Prostate gland (tissue), 2 donors: Measurements from ENCODE around the gene PIH1D1. TPM values are rescaled to one million over a fixed set of nuclear protein-coding genes. Genes with fewer than 3 reads are reported as not detected.

ENCODE experiments used
- DNase-seq: peaks from one replicate; pipeline ENCODE4 v3.0.0-alpha.2; 2019; ENCODE audit warnings: low spot score
- H3K27ac ChIP-seq, 2 donors: fragments of 200-600 bp; sonication (generic); 2 replicates each; pipeline ENCODE4 v1.5.1; 2017 to 2019
- H3K27me3 ChIP-seq: fragments of 200-600 bp; sonication (generic); replicated peaks from 2 replicates; pipeline ENCODE4 v1.5.1; 2019; ENCODE audit not compliant: insufficient read depth
- H3K36me3 ChIP-seq, 2 donors: fragments of 200-600 bp; sonication (generic); 1 replicate in 1 of 2; 2 replicates in 1 of 2; pipeline versions ENCODE4 v1.5.1 to v1.8.1; 2017 to 2019
- H3K4me1 ChIP-seq: fragments of 200-600 bp; sonication (generic); replicated peaks from 2 replicates; pipeline ENCODE4 v1.5.1; 2019
- H3K4me3 ChIP-seq, 2 donors: fragments of 200-600 bp; sonication (generic); 2 replicates each; pipeline ENCODE4 v1.5.1; 2017 to 2019
- H3K9me3 ChIP-seq: fragments of 200-600 bp; sonication (generic); 2 replicates; pipeline ENCODE4 v1.5.1; 2017
- POLR2A ChIP-seq: fragments of 450-650 bp; IDR thresholded peaks from one replicate; pipeline ENCODE4 v1.6.1; 2016; ENCODE audit warnings: antibody characterized with exemption, mild to moderate bottlenecking
- POLR2AphosphoS5 ChIP-seq: sonication (generic); formaldehyde crosslinking; IDR thresholded peaks from one replicate; pipeline ENCODE4 v1.6.1; 2017; ENCODE audit warnings: antibody characterized with exemption
- WGBS: methylation state at CpG from one replicate; pipeline ENCODE4 v1.1.5; 2018; 5-methylcytosine and 5-hydroxymethylcytosine counted together
- intact Hi-C: fragments of 100-400 bp; cut with DNase I; formaldehyde crosslinking; loops from one replicate; pipeline ENCODE4 v1.14.2; 2022
- total RNA-seq, 2 donors: library from RNA; depleted of rRNA; stranded (reverse); fragments of >200 nt; gene quantifications; one replicate each; pipeline ENCODE4 v1.1.0, GENCODE V29; 2016
- TF ChIP-seq, protein P1 (sequence below), 4 experiments: fragments of 200-600 bp in 2 of 4; fragments of 450-650 bp in 2 of 4; sonication (generic) in 2 of 4; IDR thresholded peaks; 1 replicate in 3 of 4; 2 replicates in 1 of 4; pipeline ENCODE4 v1.5.1; 2016 to 2019; ENCODE audit warnings: antibody characterized with exemption in 4 of 4, mild to moderate bottlenecking in 2 of 4, moderate library complexity in 2 of 4

The PIH1D1 gene
- total RNA-seq, 2 donors from 2014 or later: 93.0 to 123 TPM

DNA sequence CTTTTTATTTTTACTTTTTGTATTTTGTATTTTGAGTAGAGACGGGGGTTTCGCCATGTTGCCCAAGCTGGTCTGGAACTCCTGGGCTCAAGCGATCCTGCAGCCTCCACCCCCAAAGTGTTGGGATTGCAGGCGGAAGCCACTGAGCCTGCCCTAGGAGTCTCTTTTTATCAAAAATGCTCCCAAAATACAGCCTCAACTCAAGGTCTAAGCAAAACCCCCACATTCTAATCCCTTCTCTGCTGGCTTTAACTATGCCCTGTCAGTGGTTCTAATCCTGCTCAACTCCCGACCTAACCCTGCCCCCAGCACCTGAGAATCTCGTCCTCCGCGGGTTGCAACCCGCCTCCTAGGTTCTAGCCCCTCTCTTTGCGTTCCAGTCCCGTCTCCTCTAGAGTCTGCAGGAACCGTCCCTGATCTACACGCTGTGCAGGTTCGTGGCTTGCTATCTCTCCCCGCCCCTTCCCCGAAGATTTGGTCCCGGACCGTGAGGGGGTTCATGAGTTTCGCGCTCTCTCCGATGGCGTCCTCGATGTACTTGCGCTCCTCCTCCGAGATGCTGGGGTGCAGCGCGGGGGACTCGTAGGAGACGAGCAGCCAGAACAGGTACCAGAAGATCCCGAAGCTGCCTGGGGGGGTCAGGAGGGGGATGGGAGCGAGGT is 18.2 kb downstream of the PIH1D1 start:
- no peaks in the 10 kb centered on the region for H3K9me3 ChIP-seq
- no peak for DNase-seq
- no peak for TF ChIP-seq POLR2A
- no peak for TF ChIP-seq POLR2AphosphoS5
- TF ChIP-seq, protein P1, sequence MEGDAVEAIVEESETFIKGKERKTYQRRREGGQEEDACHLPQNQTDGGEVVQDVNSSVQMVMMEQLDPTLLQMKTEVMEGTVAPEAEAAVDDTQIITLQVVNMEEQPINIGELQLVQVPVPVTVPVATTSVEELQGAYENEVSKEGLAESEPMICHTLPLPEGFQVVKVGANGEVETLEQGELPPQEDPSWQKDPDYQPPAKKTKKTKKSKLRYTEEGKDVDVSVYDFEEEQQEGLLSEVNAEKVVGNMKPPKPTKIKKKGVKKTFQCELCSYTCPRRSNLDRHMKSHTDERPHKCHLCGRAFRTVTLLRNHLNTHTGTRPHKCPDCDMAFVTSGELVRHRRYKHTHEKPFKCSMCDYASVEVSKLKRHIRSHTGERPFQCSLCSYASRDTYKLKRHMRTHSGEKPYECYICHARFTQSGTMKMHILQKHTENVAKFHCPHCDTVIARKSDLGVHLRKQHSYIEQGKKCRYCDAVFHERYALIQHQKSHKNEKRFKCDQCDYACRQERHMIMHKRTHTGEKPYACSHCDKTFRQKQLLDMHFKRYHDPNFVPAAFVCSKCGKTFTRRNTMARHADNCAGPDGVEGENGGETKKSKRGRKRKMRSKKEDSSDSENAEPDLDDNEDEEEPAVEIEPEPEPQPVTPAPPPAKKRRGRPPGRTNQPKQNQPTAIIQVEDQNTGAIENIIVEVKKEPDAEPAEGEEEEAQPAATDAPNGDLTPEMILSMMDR (IDR thresholded peaks at IDR 0.05): no peak
- H3K4me1 ChIP-seq: no peaks in the 10 kb centered on the region
- H3K4me3 ChIP-seq: no peak overlapping the region
- peaks cover 46% of the 10 kb centered on the region for H3K27me3 ChIP-seq
- 10% methylated on average over 31 of the region's 31 CpGs for WGBS
- H3K36me3 ChIP-seq: no peaks in the 10 kb centered on the region
- H3K27ac ChIP-seq: no peak overlapping the region
- intact Hi-C loops: no loop called here

DNA sequence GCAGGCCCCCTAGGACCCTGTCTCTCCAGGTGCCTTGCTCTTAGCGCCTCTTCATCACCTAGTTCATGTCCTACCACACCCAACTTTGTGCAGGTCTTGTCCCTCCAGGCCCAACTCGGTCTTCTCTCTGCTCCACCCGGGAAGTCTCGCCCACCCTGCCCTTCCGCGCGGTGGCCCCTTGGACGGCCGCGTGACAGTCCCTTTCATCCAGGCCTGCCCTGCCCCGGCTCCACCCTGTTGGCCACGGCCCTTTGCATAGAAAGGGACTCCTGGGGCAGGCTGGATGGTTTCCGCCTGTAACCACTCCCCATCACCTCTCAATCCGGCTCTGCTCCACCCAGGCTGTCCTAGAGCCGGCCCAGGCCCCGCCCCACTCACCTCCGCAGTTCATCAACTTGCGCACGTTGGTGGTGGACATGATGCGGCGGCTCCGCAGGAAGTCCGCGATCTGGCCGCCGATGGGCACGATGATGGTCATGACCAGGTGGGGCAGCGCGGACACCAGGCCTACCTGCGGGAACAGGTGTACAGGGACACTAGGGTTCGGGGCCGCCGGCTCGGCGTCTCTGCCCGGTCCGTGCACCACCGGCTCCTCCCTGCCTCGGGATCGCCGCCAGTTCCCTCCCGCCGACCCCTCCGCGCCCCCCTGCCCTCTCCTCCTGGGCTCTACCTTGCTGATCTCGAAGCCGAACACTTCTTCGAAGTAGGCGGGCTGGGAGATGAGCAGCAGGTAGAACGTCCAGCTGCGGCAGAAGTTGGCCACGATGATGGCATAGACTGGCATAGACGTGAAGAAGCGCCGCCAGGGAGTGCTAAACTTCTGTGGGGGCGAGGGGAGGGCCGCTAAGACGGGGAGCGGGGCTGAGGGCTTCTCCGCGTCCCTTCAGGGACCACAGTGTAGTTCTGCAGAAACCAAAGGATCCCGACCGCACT is 19.2 kb downstream of the PIH1D1 start:
- no peak for DNase-seq
- Histone ChIP-seq H3K9me3 (no peaks in the 10 kb centered on the region), H3K36me3 (no peaks in the 10 kb centered on the region), H3K4me1 (no peaks in the 10 kb centered on the region), H3K4me3 (no peak overlapping the region), H3K27me3 (peaks cover 56% of the 10 kb centered on the region), H3K27ac (no peak overlapping the region)
- TF ChIP-seq POLR2A (no peak), POLR2AphosphoS5 (no peak)
- TF ChIP-seq, protein P1 (IDR thresholded peaks at IDR 0.05): no peak
- intact Hi-C loops: no loop called here
- WGBS: 5% methylated on average over 58 of the region's 63 CpGs

DNA sequence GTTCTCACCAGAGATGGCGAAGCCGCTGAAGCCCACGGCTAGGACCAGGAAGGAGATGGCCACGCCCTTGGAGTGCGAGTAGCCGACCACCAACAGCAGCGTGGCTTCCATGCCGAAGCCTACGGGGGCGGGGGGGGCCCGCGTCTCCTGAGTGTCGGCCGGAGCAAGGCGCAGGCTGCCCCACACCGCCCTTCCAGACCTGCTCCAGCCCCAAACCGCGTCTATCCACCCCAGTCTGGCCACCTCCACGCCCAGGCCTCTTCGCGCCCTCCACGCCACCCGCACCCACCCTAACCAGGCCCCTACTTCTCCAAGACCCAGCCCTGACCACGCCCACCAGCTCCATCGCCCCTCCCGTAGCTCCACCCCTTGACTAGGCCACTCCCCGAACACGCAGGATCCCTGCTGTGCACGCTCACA is 20.3 kb downstream of the PIH1D1 start:
- WGBS: 44% methylated on average over 29 of the region's 29 CpGs
- Histone ChIP-seq H3K27me3 (peaks cover 61% of the 10 kb centered on the region), H3K4me1 (no peaks in the 10 kb centered on the region), H3K4me3 (no peak overlapping the region), H3K27ac (no peak overlapping the region), H3K9me3 (no peaks in the 10 kb centered on the region), H3K36me3 (no peaks in the 10 kb centered on the region)
- TF ChIP-seq, protein P1 (IDR thresholded peaks at IDR 0.05): no peak
- TF ChIP-seq POLR2AphosphoS5 (no peak), POLR2A (no peak)
- intact Hi-C loops: no loop called here
- DNase-seq: no peak

DNA sequence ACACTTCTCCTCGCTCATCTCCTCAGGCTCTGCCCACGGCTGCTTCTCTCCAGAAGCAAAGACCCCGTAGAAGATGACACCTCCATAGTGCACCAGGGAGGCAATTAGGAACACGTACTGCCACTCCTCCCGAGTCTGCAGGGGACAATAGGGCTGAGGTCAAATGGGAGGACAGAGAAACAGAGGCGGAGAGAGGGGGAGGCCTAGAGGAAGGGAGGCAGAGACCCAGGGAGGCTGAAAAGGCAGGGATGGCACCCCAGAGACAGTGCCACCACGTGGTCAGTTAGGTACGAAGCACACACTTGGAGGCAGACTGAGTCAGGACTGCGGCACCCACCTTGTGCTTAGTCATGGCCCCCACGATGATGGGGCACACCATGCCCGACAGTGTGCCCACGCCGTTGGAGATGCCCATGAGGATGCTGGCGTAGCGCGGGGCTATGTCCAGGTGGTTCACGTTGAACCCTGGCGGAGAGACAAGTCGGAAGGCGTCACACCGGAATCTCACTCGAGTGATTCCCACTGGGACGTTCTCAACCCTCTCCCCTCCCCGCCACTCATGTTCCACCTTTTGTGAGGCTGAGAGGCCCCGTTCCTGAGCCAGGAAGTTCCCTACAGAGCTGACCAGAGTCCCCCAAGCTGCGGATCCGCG is 20.8 kb downstream of the PIH1D1 start:
- H3K9me3 ChIP-seq: no peaks in the 10 kb centered on the region
- intact Hi-C loops: no loop called here
- peaks cover 57% of the 10 kb centered on the region for H3K27me3 ChIP-seq
- H3K36me3 ChIP-seq: no peaks in the 10 kb centered on the region
- no peak overlapping the region for H3K27ac ChIP-seq
- 62% methylated on average over 28 of the region's 28 CpGs for WGBS
- TF ChIP-seq POLR2A (no peak), POLR2AphosphoS5 (no peak)
- TF ChIP-seq, protein P1 (IDR thresholded peaks at IDR 0.05): no peak
- no peaks in the 10 kb centered on the region for H3K4me1 ChIP-seq
- no peak for DNase-seq
- H3K4me3 ChIP-seq: no peak overlapping the region
